ENCODE data around the gene POLRMT.

POLRMT gene

DNA sequence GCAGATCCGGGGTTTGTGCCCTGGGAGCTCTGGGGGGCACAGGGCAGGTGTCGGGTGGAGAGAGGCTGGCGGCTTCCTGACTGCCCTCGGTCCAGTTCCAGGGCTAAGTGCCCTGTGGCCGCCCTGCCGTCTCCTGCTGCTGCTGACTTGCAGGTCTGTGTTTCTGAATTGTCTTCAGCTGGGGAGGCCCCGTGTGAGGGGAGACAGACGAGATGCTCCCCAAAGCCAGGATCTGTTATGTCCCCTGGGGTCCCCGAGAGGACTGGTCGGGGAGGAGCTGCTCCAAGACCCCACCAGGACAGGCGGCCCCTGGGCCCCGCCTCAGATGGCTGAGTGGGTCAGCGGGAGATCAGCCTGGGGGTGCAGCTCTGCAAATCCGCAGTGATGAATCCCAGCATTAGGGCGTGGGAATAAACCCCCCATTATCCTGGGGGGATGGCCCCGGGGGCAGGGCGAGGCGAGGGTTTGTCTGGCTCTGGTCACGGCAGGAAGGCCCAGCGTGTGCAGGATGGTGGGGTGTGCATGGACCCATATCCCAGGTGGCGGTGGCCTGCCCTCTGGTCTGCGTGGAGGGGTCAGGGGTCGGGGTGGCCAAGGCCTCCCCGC is 39.0 kb downstream of the POLRMT start:
- TF ChIP-seq CTCF (conservative IDR thresholded peaks at IDR 0.05): no peak

GRCh38 chr19:593505-593904 is 39.8 kb downstream of the POLRMT start:
- no peak for TF ChIP-seq CTCF (conservative IDR thresholded peaks at IDR 0.05)
- H3K27ac ChIP-seq: no peak overlapping the region

More for the DNA sequence above, 39.0 kb downstream of the POLRMT start:
- H3K27ac ChIP-seq: no peak overlapping the region

DNA sequence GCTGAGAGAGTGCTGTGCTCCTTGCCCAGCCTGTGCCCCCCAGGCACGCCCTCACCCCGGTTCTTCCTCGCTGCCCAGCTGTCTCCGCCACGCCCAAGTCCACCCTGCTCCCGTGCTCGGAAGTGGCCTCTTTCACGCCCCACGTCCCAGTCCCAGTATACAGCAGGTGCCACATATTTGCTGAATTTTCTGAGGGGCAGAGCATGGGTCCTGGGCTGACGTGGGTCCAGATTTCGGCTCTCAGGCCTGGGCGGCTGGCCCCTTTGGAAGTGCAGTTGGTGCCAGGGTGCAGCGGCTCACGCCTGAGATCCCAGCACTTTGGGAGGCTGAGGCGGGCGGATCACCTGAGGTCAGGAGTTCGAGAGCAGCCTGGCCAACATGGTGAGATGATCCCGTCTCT is 40.3 kb downstream of the POLRMT start:
- no peak for TF ChIP-seq CTCF (conservative IDR thresholded peaks at IDR 0.05)
- no peak overlapping the region for H3K27ac ChIP-seq

DNA sequence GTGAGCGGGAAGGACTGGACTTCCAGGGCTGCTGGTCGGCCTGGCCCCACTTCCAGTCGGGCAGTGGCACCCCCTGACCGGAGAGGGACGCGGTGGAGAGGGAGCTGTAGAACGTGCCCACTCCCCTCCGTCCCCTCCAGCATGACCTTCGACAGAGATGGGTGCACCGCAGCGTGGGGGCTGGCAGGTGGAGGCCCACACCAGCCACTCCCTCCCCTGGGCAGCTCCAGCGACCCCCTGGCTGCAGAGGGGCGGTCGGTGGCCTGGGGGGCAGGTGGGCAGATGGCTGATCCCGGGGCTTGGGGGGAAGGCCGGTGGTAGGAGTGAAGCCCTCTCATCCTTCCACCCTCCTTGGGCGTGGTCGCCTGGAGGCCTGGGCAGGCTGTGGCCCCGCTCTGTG is 41.2 kb downstream of the POLRMT start:
- TF ChIP-seq CTCF (conservative IDR thresholded peaks at IDR 0.05): no peak

DNA sequence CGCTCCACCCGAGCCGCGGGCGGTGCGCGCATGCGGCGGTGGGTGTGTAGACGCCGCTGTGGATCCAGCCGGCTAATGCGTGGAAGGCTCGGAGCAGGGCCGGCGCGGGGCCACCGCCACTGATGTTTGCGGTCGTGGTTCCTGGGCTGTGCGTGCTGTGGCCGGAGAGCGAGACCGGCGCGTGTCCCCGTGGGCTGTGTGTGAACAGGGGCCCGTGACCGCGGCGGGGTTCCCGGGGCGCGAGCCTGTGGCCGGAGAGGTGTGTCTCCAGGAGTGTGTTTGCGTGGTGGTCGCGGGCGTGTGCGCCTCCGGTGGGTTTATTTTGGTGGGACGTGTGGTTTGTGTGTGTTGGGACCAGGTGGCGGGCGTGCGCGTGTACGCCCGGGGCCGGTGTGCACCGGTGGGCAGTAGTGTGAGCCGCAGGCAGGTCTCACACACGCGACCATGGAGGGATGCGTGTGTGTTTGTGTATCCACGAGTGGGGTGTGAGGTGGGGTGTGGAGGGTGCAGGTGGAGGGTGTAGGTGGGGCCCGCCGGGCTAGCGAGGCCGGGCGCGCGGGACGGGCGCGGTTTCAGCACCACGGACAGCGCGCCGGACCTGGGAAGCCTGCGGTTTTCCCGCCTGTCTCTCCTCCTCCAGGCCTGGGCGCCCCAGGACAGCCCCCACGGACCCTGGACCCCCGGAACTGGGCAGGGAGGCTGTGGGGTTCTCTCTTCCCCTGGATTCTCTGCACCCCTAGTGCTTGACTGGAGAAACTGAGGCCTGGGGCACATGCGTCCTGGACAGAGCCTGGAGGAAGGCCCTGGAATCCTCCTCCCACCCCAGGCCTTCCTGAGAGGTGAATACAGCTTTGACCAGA is 42.0 kb downstream of the POLRMT start:
- peak overlapping the region; percentile 55; the same call in 1 of the 2 replicates for H3K27ac ChIP-seq
- no peak for TF ChIP-seq CTCF (conservative IDR thresholded peaks at IDR 0.05)

More for the DNA sequence above, 41.2 kb downstream of the POLRMT start:
- H3K27ac ChIP-seq: no peak overlapping the region

GRCh38 chr19:590750-591098 is 42.6 kb downstream of the POLRMT start:
- no peak for TF ChIP-seq CTCF (conservative IDR thresholded peaks at IDR 0.05)
- peak overlapping the region; percentile 55; the same call in 1 of the 2 replicates for H3K27ac ChIP-seq

- H3K27ac ChIP-seq: peak overlapping the region; percentile 55; the same call in 1 of the 2 replicates
- TF ChIP-seq CTCF (conservative IDR thresholded peaks at IDR 0.05): no peak
Observed at GRCh38 chr19:590396-590745, 43.0 kb downstream of the POLRMT start.
